CD4-positive, alpha-beta T cell treated with Interleukin-1 beta for 1 hour (primary cell): ENCODE results near the gene MYOZ1.

ENCODE experiments used
- DNase-seq, 2 donors: peaks; one replicate each; pipeline ENCODE4 v3.0.0-alpha.2; 2020 to 2022

The MYOZ1 gene

DNA sequence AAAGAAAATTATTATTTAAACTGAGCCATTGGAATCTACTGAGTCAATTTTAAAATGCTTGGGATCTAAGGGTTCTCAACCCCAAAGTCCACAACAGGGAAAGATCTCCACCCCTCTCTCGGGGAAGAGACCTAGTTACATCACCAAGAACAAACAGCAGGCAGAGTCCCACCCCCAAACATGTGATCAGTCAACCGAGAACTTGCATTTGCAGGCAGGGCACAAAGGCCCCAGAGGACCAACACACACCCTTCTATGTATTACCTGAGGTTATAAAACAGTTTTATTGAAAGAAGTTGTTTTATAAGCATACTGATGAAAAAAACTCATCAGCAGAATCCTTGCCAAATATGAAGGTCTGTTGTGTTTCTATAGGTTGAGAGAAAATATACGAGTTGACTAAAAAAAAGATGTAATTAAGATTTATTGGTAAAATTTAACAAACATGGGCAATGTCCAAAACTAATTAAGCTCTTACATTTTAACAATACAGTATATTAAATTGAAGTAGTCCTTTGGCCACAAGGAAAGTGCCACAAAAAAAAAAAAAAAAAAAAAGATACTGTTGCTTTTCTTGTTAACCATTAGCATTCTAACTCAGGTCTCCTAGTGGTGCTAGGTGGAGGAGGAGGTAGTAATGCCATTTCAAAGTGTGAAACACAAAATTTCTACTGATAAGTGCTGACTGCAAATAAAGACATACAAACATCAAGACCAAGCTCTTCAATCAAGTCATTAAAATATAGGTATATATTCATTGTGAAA is 49.2 kb downstream of the MYOZ1 start:
- peak; percentile 8 to 16 for DNase-seq

DNA sequence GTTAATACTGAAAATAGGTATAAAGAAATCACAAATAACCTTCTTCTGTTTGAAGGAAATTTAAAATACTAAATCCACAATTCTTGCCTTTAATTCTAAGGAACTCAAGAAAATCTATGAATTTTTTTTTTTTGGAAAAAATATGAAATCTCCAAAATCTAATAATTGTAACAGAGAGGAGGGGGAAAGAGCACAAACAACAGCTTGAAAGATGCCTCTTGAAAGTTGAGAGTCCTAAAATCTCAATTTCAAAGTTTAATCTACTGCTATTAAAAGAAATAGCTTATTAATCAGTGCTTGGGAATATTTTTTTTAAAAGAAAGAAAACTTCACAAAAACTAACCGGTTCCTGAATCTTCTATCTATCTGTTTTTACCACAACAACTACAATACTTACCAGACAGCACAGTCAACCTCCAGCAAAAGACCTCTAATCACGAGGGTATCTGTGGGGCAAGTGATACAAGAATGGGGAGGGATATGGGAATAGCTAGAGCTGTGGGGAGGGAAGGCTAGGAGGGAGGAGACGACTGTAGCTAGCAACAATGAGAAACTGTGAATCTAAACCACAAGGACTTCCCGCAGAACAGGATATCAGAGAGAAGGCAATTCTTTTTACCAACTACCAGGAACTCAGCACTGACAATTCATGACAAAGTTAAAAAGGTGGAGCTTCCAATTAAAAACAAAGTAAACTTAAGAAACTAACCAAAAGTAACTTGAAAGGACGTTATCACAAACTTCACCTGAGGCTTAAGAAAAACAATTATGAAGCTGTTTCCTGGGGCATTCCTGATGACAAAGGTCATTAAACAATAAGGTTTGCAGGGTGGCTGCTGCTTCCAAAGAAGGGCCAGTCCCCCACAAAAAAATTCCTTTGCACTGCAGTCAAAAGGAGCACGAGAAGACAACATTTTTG is 50.1 kb downstream of the MYOZ1 start, which contains the start of gene USP54:
Gene USP54 (minus strand): TSS at position 462 of the 919 bp plus-strand sequence. CDS start 15,684 bp downstream, outside the sequence.
- peak in 1 of 2 donors; percentile 23 for DNase-seq

DNA sequence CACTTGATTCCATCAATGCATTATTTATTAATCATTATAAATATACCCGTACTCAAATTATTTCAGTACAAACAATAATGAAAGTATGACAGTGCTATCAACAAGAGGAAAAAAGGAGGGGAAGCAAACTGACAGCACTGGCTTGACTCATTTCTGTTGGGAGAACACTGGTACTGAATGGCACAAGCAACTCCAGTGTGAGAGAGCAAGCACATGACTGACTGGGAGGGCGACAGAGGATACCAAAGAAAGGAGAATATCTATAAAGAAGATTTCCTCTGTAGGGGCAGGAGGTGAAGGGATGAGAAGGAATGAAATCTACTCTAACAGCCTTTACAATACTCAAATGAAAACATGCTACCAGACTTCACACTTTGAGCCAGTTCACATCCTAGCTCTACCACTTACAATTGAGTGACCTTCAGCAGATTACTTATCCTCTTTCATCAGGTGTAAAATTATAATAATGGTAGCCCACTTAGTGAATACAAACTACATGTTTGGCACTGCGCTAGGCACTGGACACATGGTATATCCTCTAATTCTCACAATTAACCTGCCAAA is 51.6 kb downstream of the MYOZ1 start:
- DNase-seq, result no peak

DNA sequence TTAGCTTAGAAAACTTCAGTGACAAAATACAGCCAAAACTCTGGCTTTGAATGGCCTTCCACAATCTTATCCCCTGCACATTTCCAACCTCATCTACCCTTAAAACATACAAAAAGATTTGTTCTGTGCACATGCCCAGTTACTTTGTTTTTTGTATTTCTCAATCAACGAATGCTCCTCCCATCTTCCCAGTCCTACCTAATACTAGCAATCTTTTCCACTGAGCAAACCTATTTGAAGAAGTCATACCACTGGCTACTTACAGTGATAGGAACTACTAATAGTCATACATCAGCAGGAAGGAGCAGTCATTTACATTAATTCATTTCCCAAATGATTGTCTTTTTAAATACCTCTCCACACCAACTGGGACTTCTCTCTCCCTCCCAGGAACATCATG is 52.6 kb downstream of the MYOZ1 start:
- DNase-seq, result no peak

DNA sequence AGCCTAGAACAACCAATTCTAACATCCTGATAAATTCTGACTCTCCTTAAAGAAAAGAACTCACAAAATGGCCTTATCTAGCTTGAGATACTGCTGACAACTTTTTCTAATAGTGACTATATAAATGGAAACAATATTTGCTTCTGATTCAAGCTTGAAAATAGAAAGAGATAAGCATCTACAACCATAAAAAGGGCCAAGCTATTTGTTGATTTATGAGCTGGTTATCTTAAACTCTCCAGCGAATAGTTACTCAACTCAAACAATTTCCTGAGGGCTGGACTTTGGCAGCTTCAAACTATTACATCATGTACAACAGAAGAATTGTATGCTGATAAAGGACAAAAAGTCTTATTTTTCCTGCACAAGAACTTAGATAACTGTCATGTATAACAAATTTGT is 54.7 kb downstream of the MYOZ1 start:
- DNase-seq, result no peak

DNA sequence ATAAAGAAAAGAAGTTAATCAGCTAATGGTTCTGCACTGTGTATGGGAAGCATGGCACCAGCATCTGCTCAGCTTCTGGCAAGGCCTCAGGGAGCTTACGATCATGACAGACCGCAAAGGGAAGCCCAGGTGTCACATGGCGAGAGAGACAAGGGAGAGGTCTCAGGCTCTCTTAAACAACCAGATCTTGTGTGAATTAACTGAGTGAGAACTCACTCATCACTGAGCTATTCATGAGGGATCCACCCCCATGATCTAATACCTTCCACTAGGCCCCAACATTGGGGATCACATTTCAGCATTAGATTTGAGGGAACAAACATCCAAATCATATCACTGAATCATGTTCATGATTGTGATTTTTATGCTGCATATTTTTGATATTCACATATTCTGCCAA is 55.9 kb downstream of the MYOZ1 start:
- DNase-seq, result no peak

DNA sequence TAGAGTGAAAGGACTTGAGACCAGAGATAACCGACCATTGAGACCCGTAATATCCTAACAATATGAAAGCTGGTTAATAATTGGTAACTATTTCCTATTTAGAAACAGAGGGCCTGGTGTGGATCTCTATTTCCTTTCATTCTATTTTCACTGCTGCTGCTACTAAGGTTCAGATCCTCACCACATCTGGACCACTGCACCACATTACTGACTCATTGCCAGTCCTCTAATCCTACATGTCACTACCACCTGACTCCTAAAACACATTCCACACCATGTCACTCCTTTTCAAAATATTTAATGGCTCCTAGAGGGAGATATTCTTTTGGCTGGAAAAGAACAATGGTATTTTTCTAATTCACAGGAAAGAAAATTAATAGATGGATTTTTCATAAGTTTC is 56.5 kb downstream of the MYOZ1 start:
- no peak for DNase-seq

DNA sequence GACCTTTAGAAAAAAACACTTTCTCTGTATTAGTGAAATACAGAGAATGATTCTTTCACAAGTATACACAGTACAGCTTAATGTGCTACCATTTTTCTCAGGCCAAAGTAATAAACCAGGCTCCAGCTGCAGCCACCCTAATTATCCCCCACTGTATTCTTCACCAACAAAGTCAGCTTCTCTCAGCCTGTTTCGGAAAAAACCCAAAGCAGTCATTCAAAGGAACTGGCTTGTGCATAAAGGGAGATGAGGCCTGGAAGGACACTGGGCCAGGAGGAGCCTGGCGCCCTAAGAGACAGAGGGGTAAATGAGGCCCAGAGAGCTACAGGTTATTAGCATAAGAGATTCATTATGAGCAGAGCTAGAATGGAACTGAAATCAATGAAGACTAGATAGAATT is 59.4 kb downstream of the MYOZ1 start:
- no peak for DNase-seq
